HG03139 (cell line): ENCODE results near the gene KIRREL3.

Experiments
- ATAC-seq: cut with Tn5 transposase; IDR thresholded peaks from one replicate; pipeline ENCODE4 v1.9.1; 2021; ENCODE audit not compliant: unreplicated experiment

Gene KIRREL3

GRCh38 chr11:126519764-126520734, 480.5 kb downstream of the KIRREL3 start:
- ATAC-seq = no peak

GRCh38 chr11:126518972-126519690, 481.4 kb downstream of the KIRREL3 start:
- no peak for ATAC-seq

- ATAC-seq = no peak
Measured at GRCh38 chr11:126518071-126518971, 482.2 kb downstream of the KIRREL3 start.

GRCh38 chr11:126515501-126515900, 485.1 kb downstream of the KIRREL3 start:
- ATAC-seq = no peak

- no peak for ATAC-seq
Measured at GRCh38 chr11:126514061-126514693, 486.4 kb downstream of the KIRREL3 start.

- no peak for ATAC-seq
Measured at GRCh38 chr11:126512741-126513715, 487.5 kb downstream of the KIRREL3 start.

- ATAC-seq = no peak
Measured at GRCh38 chr11:126512251-126512650, 488.3 kb downstream of the KIRREL3 start.

- ATAC-seq = no peak
Measured at GRCh38 chr11:126511475-126512115, 489.0 kb downstream of the KIRREL3 start.

- no peak for ATAC-seq
Measured at GRCh38 chr11:126510621-126511370, 489.8 kb downstream of the KIRREL3 start.

- no peak for ATAC-seq
Measured at GRCh38 chr11:126507646-126508045, 492.9 kb downstream of the KIRREL3 start.

- ATAC-seq = no peak
Measured at GRCh38 chr11:126506789-126507188, 493.8 kb downstream of the KIRREL3 start.

- ATAC-seq = no peak
Measured at GRCh38 chr11:126502982-126503381, 497.6 kb downstream of the KIRREL3 start.

- ATAC-seq = no peak
Measured at GRCh38 chr11:126502159-126502558, 498.4 kb downstream of the KIRREL3 start.

GRCh38 chr11:126501641-126502040, 498.9 kb downstream of the KIRREL3 start:
- no peak for ATAC-seq

GRCh38 chr11:126500981-126501380, 499.6 kb downstream of the KIRREL3 start:
- ATAC-seq = no peak

GRCh38 chr11:126499131-126499752, 501.3 kb downstream of the KIRREL3 start:
- ATAC-seq = no peak

- no peak for ATAC-seq
Measured at GRCh38 chr11:126498281-126498680, 502.3 kb downstream of the KIRREL3 start.
